ENCODE measurements around the gene FAT1.
"Not testable (repeated sequence)": the region's sequence is repeated elsewhere in the genome, so short reads cannot be mapped to it uniquely, and the experiment has no call there.

FAT1 gene

DNA sequence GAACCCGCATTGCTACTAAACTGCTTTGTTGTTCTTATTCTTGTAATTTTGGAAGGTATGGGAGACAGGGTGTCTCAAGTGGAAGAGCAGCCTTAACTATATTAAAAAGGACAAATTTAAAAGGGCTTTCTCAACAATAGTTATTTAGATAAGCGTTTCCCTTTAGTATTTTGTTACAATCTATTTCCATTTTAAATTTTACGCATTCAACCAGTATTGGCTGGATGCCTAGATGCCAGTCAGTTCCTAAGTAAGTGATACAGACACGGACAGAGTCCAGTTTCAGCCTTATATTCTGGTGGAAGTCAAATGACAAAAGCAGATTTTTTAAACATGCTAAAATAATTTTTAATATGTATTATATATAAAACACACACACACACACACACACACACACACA is 28.3 kb downstream of the FAT1 start:
- no peak for DNase-seq

DNA sequence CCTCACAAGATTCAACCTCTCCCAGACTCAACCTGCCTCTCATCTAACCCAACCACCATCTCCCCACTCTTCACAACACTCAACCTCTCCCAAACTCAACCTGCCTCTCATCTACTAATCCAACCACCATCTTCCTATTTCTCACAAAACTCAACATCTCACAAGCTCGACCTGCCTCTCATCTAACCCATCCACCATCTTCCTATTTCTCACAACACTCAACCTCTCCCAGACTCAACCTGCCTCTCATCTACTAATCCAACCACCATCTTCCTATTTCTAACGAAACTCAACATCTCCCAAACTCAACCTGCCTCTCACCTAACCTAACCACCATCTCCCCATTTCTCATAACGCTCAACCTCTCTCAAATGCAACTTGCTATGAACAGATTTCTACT is 29.8 kb downstream of the FAT1 start:
- no peak for DNase-seq

DNA sequence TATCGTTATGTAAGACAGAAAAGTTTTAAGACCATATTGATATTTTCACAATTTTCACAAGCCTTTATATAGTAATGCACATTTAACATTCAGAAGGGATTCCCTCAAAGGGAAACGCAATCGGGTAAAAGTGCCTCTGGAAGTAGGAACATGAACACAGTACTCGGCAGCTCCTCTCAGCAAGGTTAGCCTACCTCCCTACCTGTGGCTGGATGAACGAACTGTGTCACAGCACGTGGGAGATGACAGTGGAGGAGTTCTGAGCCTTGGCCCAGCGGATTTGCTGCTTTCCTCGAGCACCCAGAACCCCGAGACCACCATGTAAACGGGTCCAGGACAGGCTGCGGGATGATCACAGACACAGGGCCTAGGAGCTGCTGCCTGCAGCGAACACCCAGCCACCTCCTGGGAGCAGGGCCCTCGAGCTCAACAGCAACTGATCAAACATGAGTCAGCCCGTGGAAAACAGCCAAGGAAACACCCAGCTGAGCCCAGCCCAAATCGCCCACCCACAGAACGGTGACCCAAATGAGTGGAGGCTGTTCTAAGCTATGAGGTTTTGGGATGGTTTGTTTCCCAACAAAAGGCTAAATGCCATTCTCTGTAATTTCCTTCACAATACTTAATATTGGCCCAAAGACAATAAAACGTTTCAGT is 30.4 kb downstream of the FAT1 start:
- no peak for DNase-seq

DNA sequence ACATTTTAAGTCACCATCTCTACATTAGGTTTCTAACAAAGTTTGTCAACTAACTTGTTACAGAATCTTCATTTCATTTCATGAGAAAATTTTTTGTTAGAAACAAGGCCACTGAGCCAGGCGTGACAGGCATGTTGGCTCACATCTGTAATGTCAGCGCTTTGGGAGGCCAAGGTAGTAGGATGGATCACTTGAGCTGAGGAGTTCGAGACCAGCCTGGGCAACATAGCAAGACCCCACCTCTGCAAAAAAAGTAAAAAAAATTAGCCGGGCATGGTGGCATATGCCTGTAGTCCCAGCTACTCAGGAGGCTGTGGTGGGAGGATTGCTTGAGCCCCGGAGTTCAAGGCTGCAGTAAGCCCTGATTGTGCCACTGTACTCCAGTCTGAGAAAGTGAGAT is 32.3 kb downstream of the FAT1 start:
- DNase-seq: no peak

DNA sequence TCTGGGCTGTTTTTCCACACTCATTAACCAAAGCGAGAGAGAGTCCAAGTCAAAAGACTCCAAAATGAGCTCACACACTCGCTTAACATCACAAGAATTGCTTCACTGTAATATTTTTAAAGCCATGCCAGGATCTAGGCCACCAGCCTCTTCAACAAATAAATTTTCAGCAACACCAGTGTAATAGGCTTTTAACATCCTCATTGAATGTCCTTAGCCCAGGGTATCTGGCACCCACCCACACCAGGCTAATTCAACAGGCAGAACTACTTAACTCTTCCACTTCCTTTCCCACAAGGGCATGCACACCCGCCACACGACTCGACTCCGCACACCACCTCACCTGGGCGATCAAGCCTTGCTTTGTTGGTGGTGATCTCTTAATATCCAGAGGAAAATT is 34.2 kb downstream of the FAT1 start:
- no peak for DNase-seq

DNA sequence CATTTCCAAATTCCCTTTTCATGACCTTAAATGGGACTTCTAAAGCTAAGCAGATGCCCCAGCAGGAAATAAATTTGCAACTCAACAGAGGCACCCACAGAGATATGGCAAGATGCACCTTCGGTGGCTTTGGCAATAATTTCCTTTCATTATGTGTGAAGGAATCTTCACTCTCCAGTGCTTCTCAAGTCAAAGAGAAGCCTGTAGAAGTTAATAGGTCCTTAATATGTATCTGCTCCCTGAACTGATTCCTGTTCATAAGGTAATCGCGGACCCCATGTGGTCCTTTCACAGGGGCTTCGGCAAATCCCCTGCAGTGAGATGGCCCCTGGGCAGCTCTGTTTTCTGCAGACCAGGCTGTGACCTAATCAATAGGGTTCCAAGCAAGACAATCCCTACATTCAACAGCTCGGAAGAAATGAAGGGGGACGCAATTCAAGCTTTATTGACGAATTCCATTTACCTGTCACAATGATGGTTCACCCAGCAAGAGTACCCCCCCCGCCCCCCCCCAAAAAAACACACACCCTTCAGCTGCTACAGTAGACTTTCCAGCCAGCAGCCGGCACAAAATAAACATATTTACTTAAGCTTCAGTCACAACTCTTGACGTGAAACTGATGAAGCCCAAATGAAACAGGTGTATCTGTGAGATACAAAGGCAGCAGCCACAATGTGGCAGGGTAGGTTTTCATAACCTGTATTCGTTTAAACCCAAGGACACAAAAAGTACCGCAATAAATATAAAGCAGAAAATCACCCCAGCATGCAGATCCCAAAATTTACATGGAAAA is 35.3 kb downstream of the FAT1 start:
- no peak for DNase-seq

DNA sequence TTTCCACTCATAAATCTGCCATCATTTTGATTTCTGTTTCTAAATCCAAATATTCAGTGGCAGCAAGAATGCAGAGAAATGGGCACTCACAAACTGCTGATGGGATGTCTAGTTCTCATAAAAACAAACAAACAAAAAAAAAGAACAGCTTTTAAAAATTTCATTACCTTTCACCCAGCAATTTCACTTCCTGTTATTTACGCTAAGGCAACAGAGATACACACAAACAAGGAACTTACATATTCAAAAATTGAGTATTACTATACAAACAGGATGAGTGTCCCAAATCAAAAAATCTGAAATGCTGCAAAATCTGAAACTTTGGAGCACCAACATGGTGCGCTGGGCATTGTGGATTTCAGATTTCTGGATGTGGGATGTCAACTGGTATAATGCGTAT is 36.4 kb downstream of the FAT1 start:
- no peak for DNase-seq

DNA sequence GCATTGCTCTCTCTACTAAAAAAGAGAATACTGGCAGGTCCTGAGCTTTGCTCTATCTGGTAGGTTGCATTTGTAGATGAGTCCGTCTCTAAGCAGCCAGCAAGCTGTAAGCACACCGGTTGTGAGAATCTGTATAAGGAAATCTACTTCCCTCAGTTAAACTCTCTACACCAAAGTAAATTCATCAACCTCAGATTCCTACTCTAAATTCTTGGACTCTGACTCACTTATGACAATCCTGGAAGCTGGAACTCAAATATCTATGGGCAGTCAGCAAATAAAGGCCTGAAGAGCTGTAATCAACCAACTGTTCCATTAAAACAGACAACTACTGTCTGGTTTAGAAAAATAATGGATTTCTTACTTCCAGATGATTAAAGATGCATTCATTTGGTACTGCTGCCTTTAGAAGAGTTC is 37.9 kb downstream of the FAT1 start:
- no peak for DNase-seq

DNA sequence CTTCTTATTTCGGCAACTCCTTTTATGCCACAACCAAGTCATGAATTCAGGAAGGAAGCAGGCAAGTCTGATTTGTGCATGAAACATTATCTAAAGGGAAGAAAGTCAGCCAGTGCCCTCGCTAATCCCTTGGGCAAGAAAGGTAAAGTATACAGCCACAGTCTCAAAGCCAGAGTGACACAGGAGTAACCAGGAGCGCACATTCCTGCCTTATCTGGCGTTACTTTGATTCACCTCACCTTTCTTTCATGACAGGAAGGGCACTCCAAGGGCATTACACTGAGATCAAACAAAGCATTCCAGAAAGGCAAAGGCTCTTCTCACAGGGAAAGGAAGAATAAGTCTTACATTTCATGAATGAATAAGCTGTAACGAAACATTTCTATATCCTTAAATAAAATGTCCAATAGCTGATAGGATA is 38.8 kb downstream of the FAT1 start:
- DNase-seq: no peak

DNA sequence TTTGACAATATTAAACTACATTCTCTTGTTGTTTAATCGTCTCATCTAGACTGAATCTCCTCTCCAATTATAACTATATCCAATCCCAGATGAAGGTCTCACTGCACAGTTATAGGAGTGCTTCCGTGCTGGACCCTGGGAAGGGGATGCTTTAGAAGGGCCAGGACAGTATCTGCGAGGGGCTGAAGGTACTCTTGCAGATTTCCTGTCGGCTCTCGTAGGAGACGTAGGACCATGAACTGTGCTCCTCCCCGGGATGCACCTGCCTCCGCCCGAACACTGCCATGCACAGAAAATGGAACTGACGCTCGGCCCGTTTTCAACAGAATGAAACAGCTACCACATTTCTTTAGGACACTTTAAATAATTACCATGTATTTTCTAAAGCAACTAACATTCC is 39.4 kb downstream of the FAT1 start:
- no peak for DNase-seq

DNA sequence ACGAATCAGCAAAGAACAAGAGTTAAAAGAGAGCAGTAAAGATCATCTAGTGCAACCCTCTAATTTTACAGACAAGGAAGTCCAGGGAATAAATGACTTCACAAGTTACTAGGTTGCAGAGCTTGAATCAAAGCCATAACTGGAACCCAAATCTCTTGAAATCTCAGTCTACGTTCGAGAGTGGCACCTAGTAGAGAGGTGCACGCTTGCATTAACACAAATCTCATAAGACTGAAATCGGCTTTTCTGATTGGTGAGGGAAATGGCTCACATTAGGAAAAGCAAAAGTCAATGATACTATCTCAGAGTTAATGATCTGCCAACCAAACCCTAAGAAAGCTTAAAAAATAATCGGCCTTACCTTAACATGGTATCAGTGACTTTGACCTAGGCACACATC is 43.0 kb downstream of the FAT1 start:
- DNase-seq: no peak

DNA sequence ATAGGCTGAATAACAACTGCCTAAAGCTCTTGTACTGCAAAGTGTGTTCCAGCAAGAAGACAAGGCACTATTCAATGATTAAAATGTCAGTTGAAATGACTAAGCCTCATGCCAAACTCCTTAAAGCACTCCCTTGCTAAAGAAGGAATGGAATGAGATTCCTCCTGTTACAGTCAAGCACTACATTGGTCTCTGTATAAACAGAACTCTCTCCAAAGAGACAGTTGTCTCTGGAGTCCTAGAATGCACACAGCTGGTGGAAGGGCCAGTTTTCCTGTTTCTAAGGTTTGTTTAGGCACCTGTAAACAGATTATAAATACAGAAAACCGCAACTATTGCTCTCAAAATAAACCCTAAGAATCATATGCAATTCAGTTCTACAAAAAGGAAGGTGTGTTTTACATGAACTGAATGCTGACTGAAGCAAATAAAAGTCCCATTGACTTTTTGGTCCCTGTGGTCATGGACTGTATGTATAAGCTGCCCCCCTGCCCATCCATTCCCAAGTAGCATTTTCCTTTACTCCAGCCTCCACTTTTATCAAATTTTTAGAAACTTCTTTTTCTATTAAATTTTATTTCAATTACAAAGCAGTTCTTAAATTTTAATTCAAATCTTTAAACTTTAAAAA is 47.0 kb downstream of the FAT1 start:
- DNase-seq: no peak

DNA sequence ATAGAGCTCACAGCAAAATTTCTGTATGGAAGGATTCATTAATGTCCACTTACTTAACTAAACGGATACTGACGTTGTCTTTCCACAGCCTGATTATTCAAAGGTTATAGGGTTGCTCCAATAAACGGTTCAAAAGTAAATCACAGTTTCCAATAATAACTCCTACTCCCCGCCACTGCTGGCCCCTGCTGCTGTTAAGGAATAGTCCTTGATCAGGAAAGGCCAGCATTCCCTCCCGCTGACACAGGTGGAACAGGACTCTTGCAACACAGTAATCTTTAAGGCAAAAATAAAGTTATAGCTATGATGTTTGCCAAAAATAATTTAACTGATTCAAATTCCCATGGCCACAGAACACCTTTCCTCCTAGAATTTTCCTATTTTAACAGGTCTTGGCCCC is 53.9 kb downstream of the FAT1 start:
- DNase-seq: no peak

DNA sequence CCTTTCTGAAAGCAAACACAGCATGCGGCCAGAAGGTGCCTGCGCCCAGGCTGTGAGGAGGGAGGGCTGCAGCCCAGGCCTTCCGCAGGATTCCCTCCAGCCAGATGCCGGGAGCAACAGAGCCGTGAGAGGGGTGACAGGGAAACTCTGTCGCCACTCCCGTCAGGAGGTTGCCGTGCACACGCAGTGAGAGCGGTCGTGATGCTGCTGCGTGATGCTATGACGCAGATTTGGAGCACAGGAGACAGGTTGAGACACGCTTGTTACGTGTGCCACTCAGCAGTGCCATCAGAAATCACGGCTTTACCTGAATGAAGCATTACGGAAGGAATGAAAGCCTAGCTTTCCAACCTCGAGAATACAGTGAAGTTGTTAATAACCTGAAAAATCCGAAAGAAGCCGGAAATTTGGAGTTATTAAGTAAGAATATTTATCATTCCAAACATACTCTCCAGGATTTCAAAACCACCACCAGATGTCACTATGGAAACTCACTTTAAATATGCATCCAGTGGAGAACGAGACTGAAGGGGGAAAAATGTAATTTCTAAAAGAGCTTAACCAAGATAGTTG is 54.4 kb downstream of the FAT1 start:
- DNase-seq: no peak

DNA sequence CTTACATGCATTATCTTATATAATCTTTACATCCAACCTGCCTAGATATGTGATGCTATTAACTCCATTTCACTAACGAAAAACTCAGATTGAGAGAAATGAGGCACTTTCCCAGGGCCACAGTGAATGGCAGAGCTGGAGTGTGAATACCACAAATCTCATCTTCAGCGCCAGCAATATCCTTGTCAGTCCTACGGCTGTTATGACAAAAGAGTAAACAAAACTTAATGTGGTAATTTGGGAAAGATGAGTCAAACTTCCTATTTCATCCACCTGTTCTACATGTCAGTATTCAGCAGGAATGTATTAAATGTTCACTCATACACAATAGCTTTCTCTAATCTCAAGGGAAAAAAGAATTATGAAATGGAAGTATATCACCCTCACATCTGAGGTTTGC is 56.9 kb downstream of the FAT1 start:
- no peak for DNase-seq

DNA sequence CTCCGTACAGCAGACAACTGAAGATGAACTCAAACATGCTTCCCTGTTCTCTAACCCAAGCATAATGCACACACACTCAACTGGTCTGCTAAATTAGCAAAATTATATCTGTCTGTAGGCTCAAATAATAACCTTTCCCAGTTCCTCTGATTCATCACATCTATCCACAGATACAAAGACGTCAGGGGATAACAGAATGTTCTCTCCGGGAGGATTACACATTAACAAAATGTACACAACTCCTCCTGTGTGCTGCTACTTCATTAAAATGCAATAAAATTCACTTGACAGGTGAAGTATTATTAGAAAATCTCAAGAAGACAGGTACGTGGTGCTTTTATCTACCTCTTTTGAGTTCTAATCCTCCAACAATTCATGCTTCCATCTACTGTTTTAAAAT is 57.4 kb downstream of the FAT1 start:
- no peak for DNase-seq

DNA sequence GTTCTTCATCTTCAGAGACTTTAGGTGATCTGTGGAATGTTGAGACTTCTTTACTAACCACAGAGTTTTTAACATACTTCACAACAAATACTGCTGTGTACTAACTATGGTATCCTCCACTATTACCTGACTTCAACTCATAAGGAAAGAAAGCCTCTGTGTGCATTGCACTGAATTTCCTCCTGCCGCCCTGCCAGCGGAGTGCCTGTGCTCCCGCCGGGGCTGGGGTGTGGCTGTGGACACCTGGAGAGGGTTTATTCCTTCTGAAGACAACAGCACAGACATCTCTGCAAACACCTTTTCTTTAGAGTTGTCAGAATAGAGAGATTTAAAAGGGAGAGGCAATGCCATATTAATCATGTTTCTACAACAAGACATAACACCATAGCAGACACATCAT is 63.3 kb downstream of the FAT1 start:
- no peak for DNase-seq

DNA sequence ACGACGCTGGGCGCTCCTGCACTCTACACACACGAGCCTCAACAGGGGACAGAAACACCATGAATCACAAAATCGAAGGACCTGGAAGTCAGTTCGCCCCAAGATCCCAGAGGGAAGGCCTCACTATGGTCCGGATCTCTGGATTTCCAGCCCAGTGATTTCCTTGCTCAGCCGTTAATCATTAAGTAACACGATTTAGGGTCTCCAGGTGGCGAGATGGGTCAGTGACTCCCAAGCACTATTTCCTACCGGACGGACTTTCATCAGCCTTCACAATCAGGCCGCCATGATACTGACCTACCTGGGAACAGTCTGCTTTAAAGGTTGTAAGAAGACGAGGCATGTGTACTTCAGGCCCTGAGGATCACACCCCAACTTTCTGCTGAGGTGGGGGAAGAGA is 63.7 kb downstream of the FAT1 start:
- no peak for DNase-seq

DNA sequence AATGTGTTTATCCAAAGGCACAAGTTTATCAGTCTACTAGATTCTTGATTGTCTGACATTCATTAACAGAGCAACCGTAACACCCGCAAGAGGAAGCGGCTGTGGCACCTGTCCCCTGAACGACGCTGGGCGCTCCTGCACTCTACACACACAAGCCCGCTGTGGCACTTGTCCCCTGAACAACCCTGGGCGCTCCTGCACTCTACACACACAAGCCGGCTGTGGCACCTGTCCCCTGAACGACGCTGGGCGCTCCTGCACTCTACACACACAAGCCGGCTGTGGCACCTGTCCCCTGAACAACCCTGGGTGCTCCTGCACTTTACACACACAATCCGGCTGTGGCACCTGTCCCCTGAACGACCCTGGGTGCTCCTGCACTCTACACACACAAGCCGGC is 64.2 kb downstream of the FAT1 start:
- not testable (repeated sequence) for DNase-seq

DNA sequence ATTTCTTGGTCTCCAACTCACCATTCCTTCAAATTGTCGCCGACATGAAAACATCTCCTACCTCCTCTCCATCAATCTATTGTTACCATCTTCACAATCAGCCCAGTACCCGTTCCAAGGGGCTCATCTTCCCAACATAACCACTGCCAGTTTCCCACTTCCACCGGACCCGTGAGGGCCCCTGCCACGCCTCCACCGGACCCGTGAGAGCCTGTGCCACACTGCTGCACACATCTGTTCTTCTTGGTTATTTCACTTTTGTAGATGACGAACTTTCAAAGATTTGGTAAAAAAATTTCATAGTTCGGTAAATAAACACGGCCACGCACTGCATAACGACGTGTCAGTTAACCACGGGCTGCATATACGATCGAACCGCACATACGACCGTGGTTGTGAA is 65.0 kb downstream of the FAT1 start:
- no peak for DNase-seq

DNA sequence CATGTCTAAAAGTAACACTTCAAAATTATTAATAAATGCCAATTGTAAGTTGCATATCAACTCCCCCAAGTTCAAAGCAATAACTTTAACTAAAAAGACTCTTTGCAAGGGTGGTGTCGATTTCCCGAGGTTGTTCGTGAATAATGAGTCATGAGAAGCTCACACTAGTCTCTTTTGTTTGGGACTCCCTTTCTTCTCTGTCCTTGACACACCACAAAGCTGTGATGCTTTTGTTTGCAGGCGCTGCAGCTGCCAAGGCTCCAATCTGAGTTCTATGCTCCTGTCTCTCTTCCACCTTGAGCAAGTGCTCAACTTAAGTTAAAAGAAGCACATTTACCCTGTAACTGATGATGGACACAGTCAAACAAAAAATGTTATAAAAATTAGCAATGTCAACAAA is 65.9 kb downstream of the FAT1 start:
- no peak for DNase-seq

DNA sequence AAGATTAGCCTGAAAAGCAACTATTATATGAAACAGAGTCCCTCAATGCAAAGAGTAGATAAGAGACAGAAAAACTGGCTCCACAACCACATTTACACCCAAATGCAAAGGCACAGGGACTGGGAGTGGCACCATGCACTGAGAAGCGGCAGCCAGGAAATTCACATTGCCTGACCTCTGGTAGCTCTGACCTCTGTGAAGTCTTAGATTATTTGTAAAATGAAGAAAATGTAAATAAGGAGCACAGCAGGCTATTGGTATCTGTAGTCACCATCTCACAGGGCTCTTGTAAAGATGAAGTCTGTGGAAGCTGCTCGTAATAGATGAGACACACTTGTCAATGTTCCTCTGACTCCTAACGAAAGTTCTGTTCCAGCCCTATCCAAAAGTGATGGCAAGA is 69.7 kb downstream of the FAT1 start:
- DNase-seq: no peak

DNA sequence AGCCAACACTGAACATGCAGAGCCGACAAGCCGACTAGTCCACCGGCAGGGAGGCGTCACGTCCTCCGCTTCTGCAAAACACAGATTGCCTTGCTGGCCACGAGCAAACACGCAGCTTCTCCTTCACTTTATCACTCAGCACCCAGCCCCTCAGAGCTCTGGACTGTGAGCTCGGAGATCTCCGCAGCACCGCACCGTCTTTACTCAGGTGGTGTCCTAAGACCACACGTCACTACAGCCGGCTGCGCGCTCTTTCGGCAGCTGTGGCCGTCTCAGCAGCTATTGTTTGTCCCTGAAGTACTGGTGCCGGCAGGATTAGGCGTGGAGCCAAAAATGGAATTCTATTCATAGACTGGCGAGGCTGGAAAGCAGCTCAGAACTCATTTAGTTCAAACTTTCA is 72.0 kb downstream of the FAT1 start:
- no peak for DNase-seq

DNA sequence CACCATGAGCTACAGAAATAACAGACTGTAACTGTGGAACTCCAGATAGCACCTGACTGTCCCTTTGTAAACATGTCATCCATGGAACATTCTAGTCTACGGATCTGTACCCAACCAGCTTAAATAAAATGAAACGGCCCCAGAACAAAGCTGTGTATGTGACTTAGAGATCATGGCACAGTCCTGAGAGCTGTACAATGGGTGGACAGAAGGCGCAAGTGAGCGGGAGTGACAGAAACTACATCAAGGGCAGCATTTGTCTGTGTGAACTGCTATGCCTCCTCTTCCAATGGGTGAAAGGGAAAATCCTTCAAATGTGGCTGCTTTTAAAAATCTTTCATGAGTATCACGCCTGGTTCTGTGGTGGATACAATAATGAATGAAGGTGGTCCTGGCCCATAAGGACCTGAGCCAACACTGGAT is 72.5 kb downstream of the FAT1 start:
- DNase-seq: no peak

Data from NCI-H1436 treated with DMSO at 0.1 percent for 48 hours (cell line).